Smooth muscle cell (in vitro differentiated cells): ENCODE measurements around the gene SLC9A1. TPM values are rescaled to one million over a fixed set of nuclear protein-coding genes. Genes with fewer than 3 reads are reported as not detected.

Experiments used
- DNase-seq: peaks from one replicate; lab custom pipeline; 2025; ENCODE audit not compliant: unreplicated experiment; lab: John Stamatoyannopoulos, UW
- H2AFZ ChIP-seq: fragments of 200-600 bp; sonication (generic); 2 replicates; pipeline ENCODE4 v1.6.0; 2016; ENCODE audit warnings: antibody characterized with exemption, low read depth, mild to moderate bottlenecking
- H3F3A ChIP-seq: fragments of 200-600 bp; sonication (generic); 2 replicates; pipeline ENCODE4 v1.6.0; 2017; ENCODE audit warnings: antibody characterized with exemption, low read depth
- H3K27ac ChIP-seq: fragments of 200-600 bp; sonication (generic); 2 replicates; pipeline ENCODE4 v1.5.1; 2016; ENCODE audit warnings: low read depth, mild to moderate bottlenecking
- H3K27me3 ChIP-seq: fragments of 200-600 bp; sonication (generic); 2 replicates; pipeline ENCODE4 v1.6.1; 2016; ENCODE audit warnings: low read depth, mild to moderate bottlenecking
- H3K36me3 ChIP-seq: fragments of 200-600 bp; sonication (generic); 2 replicates; pipeline ENCODE4 v1.5.1; 2016; ENCODE audit warnings: low read depth
- H3K4me1 ChIP-seq: fragments of 200-600 bp; sonication (generic); 2 replicates; pipeline ENCODE4 v1.5.1; 2016; ENCODE audit warnings: low read depth
- H3K4me2 ChIP-seq: fragments of 200-600 bp; sonication (generic); 2 replicates; pipeline ENCODE4 v1.6.0; 2016; ENCODE audit warnings: mild to moderate bottlenecking
- H3K4me3 ChIP-seq: fragments of 200-600 bp; sonication (generic); 2 replicates; pipeline ENCODE4 v1.5.1; 2016; ENCODE audit warnings: mild to moderate bottlenecking
- H3K79me2 ChIP-seq: fragments of 200-600 bp; sonication (generic); 2 replicates; pipeline ENCODE4 v1.6.0; 2016; ENCODE audit warnings: low read depth, mild to moderate bottlenecking
- H3K9ac ChIP-seq: fragments of 200-600 bp; sonication (generic); 2 replicates; pipeline ENCODE4 v1.6.0; 2016; ENCODE audit warnings: low read depth
- H3K9me3 ChIP-seq: fragments of 200-600 bp; sonication (generic); replicated peaks from 2 replicates; pipeline ENCODE4 v1.5.1; 2016; ENCODE audit warnings: low read depth
- H4K20me1 ChIP-seq: fragments of 200-600 bp; sonication (generic); 2 replicates; pipeline ENCODE4 v1.6.0; 2016; ENCODE audit warnings: low read depth
- CTCF ChIP-seq: fragments of 200-600 bp; sonication (generic); IDR thresholded peaks from 2 replicates; pipeline ENCODE4 v1.5.1; 2017; ENCODE audit warnings: borderline replicate concordance, mild to moderate bottlenecking, antibody characterized with exemption; ENCODE audit not compliant: insufficient read depth, poor library complexity, severe bottlenecking
- WGBS: methylation state at CpG from one replicate; pipeline ENCODE4 v1.1.7; 2016; ENCODE audit warnings: low lambda C conversion rate; 5-methylcytosine and 5-hydroxymethylcytosine counted together
- polyA plus RNA-seq: library from polyadenylated mRNA; unstranded; fragments of >200 nt; fragmentation: Nextera tagmentation; extraction: Ambion mirVana; gene quantifications from 2 replicates; pipeline ENCODE4 v1.2.1, GENCODE V29; 2016
- total RNA-seq: library from RNA; depleted of rRNA; stranded (reverse); fragments of >200 nt; gene quantifications from 2 replicates; pipeline ENCODE4 v1.2.3, GENCODE V29; 2014

Gene SLC9A1
- total and polyA plus RNA-seq, 2 experiments from 2014 or later = 16.5 to 37.4 TPM

GRCh38 chr1:27099135-27099586 is 55.8 kb downstream of the SLC9A1 start:
- H3K79me2 ChIP-seq = no peaks in the 10 kb centered on the region
- H4K20me1 ChIP-seq = no peaks in the 10 kb centered on the region
- H3K9me3 ChIP-seq = no peaks in the 10 kb centered on the region
- WGBS = 41% methylated on average over 4 of the region's 4 CpGs
- TF ChIP-seq CTCF = no peak
- H3K9ac ChIP-seq = peak overlapping the region; percentile 7
- no peak overlapping the region for H3K4me3 ChIP-seq
- no peak overlapping the region for H2AFZ ChIP-seq
- no peaks in the 10 kb centered on the region for H3K36me3 ChIP-seq
- peaks cover 16% of the 10 kb centered on the region for H3K4me1 ChIP-seq
- peak overlapping the region; percentile 91 for H3K27ac ChIP-seq
- peaks cover 16% of the 10 kb centered on the region for H3F3A ChIP-seq
- no peaks in the 10 kb centered on the region for H3K27me3 ChIP-seq
- no peak for DNase-seq
- H3K4me2 ChIP-seq = peak overlapping the region; percentile 58

- WGBS = 91% methylated on average over 14 of the region's 14 CpGs
- Histone ChIP-seq H3K9ac (peak overlapping the region; percentile 7), H3K4me3 (no peak overlapping the region), H3F3A (peaks cover 16% of the 10 kb centered on the region), H3K27ac (peak overlapping the region; percentile 91), H3K4me1 (peaks cover 16% of the 10 kb centered on the region), H3K36me3 (no peaks in the 10 kb centered on the region), H3K4me2 (peak overlapping the region; percentile 58), H4K20me1 (no peaks in the 10 kb centered on the region), H3K27me3 (no peaks in the 10 kb centered on the region), H3K9me3 (no peaks in the 10 kb centered on the region), H2AFZ (no peak overlapping the region), H3K79me2 (no peaks in the 10 kb centered on the region)
- DNase-seq = no peak
- no peak for TF ChIP-seq CTCF
Measured at GRCh38 chr1:27098431-27099134, 56.3 kb downstream of the SLC9A1 start.

- Histone ChIP-seq H3K36me3 (no peaks in the 10 kb centered on the region), H2AFZ (no peak overlapping the region), H3K79me2 (no peaks in the 10 kb centered on the region), H3K27me3 (no peaks in the 10 kb centered on the region), H4K20me1 (no peaks in the 10 kb centered on the region), H3K9ac (no peak overlapping the region), H3K4me3 (no peak overlapping the region), H3K4me2 (no peak overlapping the region), H3K27ac (no peak overlapping the region), H3K4me1 (peaks cover 16% of the 10 kb centered on the region), H3F3A (peaks cover 16% of the 10 kb centered on the region), H3K9me3 (no peaks in the 10 kb centered on the region)
- DNase-seq = peak; percentile 32
- TF ChIP-seq CTCF = peak; percentile 97
- WGBS = 1% methylated on average over 5 of the region's 5 CpGs
Measured at GRCh38 chr1:27097484-27097917, 57.4 kb downstream of the SLC9A1 start.

GRCh38 chr1:27095576-27095975 is 59.3 kb downstream of the SLC9A1 start:
- H3K79me2 ChIP-seq = no peaks in the 10 kb centered on the region
- DNase-seq = no peak
- H3K27me3 ChIP-seq = no peaks in the 10 kb centered on the region
- no peaks in the 10 kb centered on the region for H4K20me1 ChIP-seq
- TF ChIP-seq CTCF = no peak
- WGBS = 87% methylated on average over 2 of the region's 2 CpGs
- no peak overlapping the region for H2AFZ ChIP-seq
- H3K9me3 ChIP-seq = no peaks in the 10 kb centered on the region
- H3F3A ChIP-seq = peaks cover 16% of the 10 kb centered on the region
- H3K4me3 ChIP-seq = no peak overlapping the region
- H3K4me2 ChIP-seq = no peak overlapping the region
- no peak overlapping the region for H3K9ac ChIP-seq
- H3K36me3 ChIP-seq = no peaks in the 10 kb centered on the region
- H3K27ac ChIP-seq = no peak overlapping the region
- peaks cover 16% of the 10 kb centered on the region for H3K4me1 ChIP-seq
